ENCODE measurements around the gene ZBTB37.

- TF ChIP-seq CTCF (conservative IDR thresholded peaks at IDR 0.05 in 1 of 2, IDR thresholded peaks at IDR 0.05 in 1 of 2; ENCODE audit: extremely low read depth in 1 of 2, insufficient read depth in 1 of 2, low read depth in 1 of 2, low read length in 2 of 2) (no peak), EZH2 (IDR thresholded peaks at IDR 0.05; ENCODE audit: borderline replicate concordance, low read length) (no peak)
Observed at GRCh38 chr1:173821680-173822079, 46.5 kb upstream of the ZBTB37 start.
